AG08395 (cell line): Measurements from ENCODE around the gene MINPP1.

Experiments used
- DNase-seq: peaks from one replicate; pipeline ENCODE4 v3.0.0; 2012; ENCODE audit warnings: mixed read lengths, low spot score

Gene MINPP1

DNA sequence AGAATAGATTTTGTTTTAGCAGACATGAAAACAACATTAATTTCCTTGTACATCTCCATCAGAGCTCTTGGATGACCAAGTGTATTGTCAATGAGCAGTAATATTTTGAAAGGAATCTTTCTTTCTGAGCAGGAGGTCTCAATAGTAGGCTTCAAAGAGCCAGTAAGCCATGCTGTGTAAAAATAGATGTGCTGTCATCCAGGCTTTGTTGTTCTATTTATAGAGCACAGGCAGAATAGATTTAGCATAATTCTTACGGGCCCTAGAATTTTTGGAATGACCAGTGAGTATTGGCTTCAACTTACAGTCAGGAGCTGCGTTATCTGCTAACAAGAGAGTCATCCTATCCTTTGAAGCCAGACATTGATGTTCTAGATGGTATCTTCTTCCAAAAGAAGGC, 19.0 kb downstream of the MINPP1 start:
- DNase-seq, result no peak

DNA sequence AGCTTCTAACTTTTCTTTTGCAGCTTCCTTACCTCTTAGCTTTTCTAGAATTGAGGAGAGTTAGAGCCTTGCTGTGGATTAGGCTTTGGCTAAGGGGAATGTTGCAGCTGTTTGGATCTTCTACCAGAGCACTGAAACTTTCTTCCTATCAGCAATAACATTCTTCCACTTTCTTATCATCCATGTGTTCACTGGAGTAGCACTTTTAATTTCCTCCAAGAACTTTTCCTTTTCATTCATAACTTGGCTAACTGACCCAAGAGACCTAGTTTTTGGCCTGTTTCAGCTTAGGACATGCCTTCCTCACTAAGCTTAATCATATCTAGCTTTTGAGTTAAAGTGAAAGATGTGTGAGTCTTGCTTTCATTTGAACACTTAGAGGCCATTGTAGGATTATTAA, 19.6 kb downstream of the MINPP1 start:
- DNase-seq, result no peak

GRCh38 chr10:87531908-87532622, 27.4 kb downstream of the MINPP1 start:
- DNase-seq, result no peak

DNA sequence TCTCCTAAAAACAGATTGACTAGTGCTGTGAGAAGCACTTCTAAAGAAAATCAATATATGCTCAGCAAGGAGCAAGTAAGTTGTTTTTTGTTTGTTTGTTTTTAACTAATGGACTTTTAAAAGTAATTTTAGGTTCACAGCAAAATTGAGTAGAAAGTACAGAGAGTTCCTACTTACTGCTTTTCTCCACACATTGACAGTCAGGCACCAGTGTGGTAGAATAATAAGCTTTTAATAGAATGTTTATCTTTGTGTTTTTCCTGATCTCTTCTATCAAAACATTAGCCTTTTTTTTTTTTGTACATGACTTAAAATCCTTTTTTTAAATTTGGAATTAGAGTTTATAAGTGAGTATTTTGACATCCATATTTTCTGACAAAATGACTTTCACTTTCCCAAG, 28.0 kb downstream of the MINPP1 start:
- DNase-seq, result no peak

- DNase-seq, result no peak
Measured at GRCh38 chr10:87534173-87534858, 29.6 kb downstream of the MINPP1 start.

- DNase-seq, result peak; percentile 20
Measured at GRCh38 chr10:87538092-87539015, 33.7 kb downstream of the MINPP1 start.

- no peak for DNase-seq
Measured at GRCh38 chr10:87541114-87541513, 36.4 kb downstream of the MINPP1 start.

- peak; percentile 21 for DNase-seq
Measured at GRCh38 chr10:87544721-87545120, 40.0 kb downstream of the MINPP1 start.

DNA sequence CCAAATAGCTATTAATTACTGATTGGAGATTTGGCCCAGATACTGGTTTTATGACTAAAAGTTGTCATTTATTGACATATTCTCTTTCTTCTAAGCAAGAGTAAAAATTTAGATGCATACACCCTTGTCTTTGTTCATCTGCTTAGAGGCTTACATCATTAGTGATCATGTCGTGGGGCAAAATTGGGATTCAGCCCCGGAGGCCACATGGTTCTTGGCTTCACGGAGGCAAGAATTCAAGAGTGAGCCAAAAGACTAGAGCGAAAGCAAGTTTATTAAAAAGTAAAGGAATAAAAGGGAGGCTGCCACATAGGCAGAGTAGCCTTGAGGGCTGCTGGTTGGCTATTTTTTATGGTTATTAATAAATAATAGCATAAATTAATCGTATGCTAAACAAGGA, 41.1 kb downstream of the MINPP1 start:
- no peak for DNase-seq

- DNase-seq, result no peak
Measured at GRCh38 chr10:87546210-87546609, 41.5 kb downstream of the MINPP1 start.

GRCh38 chr10:87546971-87547413, 42.3 kb downstream of the MINPP1 start:
- DNase-seq, result peak; percentile 31

DNA sequence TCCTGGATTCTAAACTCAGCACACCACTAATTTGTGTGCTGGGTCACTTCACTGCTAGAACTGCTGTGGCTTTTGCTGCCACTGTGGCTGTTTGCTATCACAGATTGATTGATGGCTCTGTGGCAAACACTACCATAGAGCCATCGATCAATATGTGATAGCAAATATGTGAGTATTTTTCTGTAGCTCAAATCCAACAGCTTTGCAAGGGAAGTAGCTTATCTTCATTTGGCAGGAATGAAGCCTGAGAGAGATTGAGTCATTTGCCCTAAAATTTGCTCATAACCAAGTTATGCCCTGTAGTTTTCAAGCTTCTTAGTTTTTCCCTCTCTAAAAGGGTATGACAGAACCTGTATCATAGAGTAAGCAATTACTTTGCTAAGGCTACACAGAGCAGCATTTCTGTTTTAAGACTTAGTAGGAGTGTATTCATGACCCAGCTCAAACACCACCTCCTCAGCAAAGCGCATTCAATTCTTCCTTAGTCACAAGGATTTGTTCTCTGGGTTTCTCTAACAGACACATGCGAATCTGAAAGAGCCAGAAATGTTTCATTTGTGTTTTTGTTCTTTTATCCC, 43.1 kb downstream of the MINPP1 start:
- peak; percentile 62 for DNase-seq

GRCh38 chr10:87550741-87551140, 46.0 kb downstream of the MINPP1 start:
- DNase-seq, result no peak

- DNase-seq, result no peak
Measured at GRCh38 chr10:87551326-87551725, 46.6 kb downstream of the MINPP1 start.

DNA sequence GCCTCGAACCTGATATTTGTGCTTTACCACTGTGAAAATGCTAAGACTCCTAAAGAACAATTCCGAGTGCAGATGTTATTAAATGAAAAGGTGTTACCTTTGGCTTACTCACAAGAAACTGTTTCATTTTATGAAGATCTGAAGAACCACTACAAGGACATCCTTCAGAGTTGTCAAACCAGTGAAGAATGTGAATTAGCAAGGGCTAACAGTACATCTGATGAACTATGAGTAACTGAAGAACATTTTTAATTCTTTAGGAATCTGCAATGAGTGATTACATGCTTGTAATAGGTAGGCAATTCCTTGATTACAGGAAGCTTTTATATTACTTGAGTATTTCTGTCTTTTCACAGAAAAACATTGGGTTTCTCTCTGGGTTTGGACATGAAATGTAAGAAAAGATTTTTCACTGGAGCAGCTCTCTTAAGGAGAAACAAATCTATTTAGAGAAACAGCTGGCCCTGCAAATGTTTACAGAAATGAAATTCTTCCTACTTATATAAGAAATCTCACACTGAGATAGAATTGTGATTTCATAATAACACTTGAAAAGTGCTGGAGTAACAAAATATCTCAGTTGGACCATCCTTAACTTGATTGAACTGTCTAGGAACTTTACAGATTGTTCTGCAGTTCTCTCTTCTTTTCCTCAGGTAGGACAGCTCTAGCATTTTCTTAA, 47.7 kb downstream of the MINPP1 start:
- DNase-seq, result no peak

GRCh38 chr10:87557409-87557808, 52.7 kb downstream of the MINPP1 start:
- DNase-seq, result no peak

- DNase-seq, result no peak
Measured at GRCh38 chr10:87558333-87558732, 53.6 kb downstream of the MINPP1 start.

DNA sequence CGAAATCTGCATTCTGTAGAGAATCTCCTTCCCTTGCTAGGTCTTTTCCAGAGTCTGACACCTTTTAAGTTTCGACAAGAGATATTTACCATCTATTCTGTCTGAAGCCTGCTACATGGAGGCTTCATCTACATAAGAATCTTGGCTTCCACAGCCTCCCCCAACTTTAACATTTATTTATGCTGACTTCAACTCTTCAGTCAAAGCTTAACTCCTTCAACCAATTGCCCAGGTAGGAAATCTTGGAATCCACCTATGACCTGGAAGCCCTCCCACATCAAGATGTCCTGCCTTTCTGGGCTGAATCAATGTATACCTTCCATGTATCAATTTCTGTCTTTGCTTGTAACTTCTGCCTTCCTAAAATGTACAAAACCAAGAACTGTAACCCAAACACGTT, 54.7 kb downstream of the MINPP1 start:
- no peak for DNase-seq

GRCh38 chr10:87560495-87561129, 55.9 kb downstream of the MINPP1 start:
- no peak for DNase-seq

GRCh38 chr10:87562750-87563149, 58.1 kb downstream of the MINPP1 start:
- DNase-seq, result no peak

DNA sequence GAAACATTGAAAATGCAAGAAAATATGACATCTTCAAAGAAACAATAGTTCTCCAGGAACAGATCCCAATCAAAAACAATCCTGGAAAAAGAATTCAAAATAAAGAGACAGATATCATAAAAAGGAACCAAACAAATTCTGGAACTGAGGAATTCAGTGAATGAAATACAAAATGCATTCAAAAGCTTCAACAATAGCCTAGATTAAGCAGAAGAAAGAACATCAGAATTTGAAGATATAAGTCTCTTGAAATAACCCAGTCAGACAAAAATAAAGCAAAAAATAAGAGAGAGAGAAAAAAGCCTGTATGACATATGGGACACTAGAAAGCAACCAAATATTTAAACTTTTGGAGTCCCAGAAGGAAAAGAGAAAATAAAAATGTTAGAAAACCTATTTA, 60.3 kb downstream of the MINPP1 start:
- no peak for DNase-seq
